OCI-LY3 (cell line): Measurements from ENCODE around the gene IQGAP2.

Source experiments
- H2AFZ ChIP-seq: fragments of 200-600, 300-600 bp; shearing (Covaris generic); 2 replicates; pipeline ENCODE4 v1.6.0; 2014; ENCODE audit warnings: antibody characterized with exemption, low read depth, low read length
- H3K27ac ChIP-seq: fragments of 200-600, 300-600 bp; sonication (generic); 2 replicates; pipeline ENCODE4 v1.5.1; 2014; ENCODE audit warnings: mild to moderate bottlenecking, low read length, moderate library complexity, mixed read lengths
- H3K27me3 ChIP-seq: fragments of 200-600, 300-600 bp; sonication (generic); 2 replicates; pipeline ENCODE4 v1.6.1; 2014; ENCODE audit warnings: low read depth, low read length, mixed read lengths
- H3K36me3 ChIP-seq: fragments of 200-600, 300-600 bp; sonication (generic); replicated peaks from 2 replicates; pipeline ENCODE3; 2014; ENCODE audit warnings: low read depth, low read length, mixed read lengths
- H3K4me1 ChIP-seq: fragments of 300-600, 200-600 bp; sonication (generic); 2 replicates; pipeline ENCODE4 v1.6.1; 2014; ENCODE audit warnings: low read length, mixed read lengths
- H3K4me2 ChIP-seq: fragments of 200-600, 300-600 bp; sonication (generic); 2 replicates; pipeline ENCODE4 v1.6.1; 2014; ENCODE audit warnings: low read length, mixed read lengths
- H3K4me3 ChIP-seq: fragments of 300-600, 200-600 bp; sonication (generic); 2 replicates; pipeline ENCODE4 v1.5.1; 2014; ENCODE audit warnings: antibody characterized with exemption, mild to moderate bottlenecking, low read length, moderate library complexity
- H3K79me2 ChIP-seq: fragments of 300-600, 200-600 bp; shearing (Covaris generic); 2 replicates; pipeline ENCODE4 v1.6.1; 2014; ENCODE audit warnings: mild to moderate bottlenecking, low read length, mixed read lengths
- H3K9ac ChIP-seq: fragments of 300-600, 200-600 bp; shearing (Covaris generic); 2 replicates; pipeline ENCODE4 v1.6.0; 2014; ENCODE audit warnings: mild to moderate bottlenecking, low read length, moderate library complexity
- H3K9me3 ChIP-seq: fragments of 200-600, 300-600 bp; shearing (Covaris generic); 2 replicates; pipeline ENCODE4 v1.6.1; 2014; ENCODE audit warnings: low read length, mixed read lengths; ENCODE audit not compliant: insufficient read depth
- H4K20me1 ChIP-seq: fragments of 200-600, 300-600 bp; sonication (generic); 2 replicates; pipeline ENCODE4 v1.6.1; 2016; ENCODE audit warnings: low read length, mixed read lengths; ENCODE audit not compliant: insufficient read depth
- EZH2phosphoT487 ChIP-seq: fragments of 200-600 bp; shearing (Covaris generic); IDR thresholded peaks from 2 replicates; pipeline ENCODE4 v1.6.1; 2018; ENCODE audit warnings: antibody characterized with exemption, mixed run types, low read depth
- TF ChIP-seq, protein P1 (sequence below): fragments of 200-600, 300-600 bp; sonication (generic); IDR thresholded peaks from 2 replicates; pipeline ENCODE4 v1.5.1; 2014; ENCODE audit warnings: antibody characterized with exemption, low read length, low read depth

The IQGAP2 gene

DNA sequence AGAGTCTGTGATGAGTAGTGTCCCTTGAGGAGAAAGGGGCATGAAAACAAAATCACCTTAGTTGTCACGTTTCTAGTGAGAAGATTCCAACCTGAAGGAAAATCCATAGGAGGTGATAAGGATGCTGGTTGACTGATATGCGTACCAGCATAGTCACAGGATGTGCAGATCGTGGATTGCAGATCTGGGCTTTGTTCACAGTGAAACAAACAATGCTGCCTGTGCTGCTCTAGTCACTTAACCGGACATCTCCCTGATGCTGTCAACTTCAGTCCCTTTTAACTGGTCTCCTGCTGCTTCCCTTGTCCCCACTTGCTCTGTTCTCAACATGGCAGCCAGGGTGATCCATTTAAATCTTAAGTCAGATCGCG is 89.7 kb downstream of the IQGAP2 start:
- H3K4me1 ChIP-seq: no peaks in the 10 kb centered on the region
- no peaks in the 10 kb centered on the region for H3K79me2 ChIP-seq
- no peak overlapping the region for H2AFZ ChIP-seq
- H3K4me3 ChIP-seq: no peak overlapping the region
- no peak overlapping the region for H3K9ac ChIP-seq
- H3K27ac ChIP-seq: no peak overlapping the region
- H3K4me2 ChIP-seq: no peak overlapping the region
- H3K36me3 ChIP-seq: no peaks in the 10 kb centered on the region
- no peaks in the 10 kb centered on the region for H3K9me3 ChIP-seq
- no peaks in the 10 kb centered on the region for H4K20me1 ChIP-seq
- H3K27me3 ChIP-seq: no peaks in the 10 kb centered on the region
- TF ChIP-seq, protein P1, sequence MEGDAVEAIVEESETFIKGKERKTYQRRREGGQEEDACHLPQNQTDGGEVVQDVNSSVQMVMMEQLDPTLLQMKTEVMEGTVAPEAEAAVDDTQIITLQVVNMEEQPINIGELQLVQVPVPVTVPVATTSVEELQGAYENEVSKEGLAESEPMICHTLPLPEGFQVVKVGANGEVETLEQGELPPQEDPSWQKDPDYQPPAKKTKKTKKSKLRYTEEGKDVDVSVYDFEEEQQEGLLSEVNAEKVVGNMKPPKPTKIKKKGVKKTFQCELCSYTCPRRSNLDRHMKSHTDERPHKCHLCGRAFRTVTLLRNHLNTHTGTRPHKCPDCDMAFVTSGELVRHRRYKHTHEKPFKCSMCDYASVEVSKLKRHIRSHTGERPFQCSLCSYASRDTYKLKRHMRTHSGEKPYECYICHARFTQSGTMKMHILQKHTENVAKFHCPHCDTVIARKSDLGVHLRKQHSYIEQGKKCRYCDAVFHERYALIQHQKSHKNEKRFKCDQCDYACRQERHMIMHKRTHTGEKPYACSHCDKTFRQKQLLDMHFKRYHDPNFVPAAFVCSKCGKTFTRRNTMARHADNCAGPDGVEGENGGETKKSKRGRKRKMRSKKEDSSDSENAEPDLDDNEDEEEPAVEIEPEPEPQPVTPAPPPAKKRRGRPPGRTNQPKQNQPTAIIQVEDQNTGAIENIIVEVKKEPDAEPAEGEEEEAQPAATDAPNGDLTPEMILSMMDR: no peak
- no peak for TF ChIP-seq EZH2phosphoT487

DNA sequence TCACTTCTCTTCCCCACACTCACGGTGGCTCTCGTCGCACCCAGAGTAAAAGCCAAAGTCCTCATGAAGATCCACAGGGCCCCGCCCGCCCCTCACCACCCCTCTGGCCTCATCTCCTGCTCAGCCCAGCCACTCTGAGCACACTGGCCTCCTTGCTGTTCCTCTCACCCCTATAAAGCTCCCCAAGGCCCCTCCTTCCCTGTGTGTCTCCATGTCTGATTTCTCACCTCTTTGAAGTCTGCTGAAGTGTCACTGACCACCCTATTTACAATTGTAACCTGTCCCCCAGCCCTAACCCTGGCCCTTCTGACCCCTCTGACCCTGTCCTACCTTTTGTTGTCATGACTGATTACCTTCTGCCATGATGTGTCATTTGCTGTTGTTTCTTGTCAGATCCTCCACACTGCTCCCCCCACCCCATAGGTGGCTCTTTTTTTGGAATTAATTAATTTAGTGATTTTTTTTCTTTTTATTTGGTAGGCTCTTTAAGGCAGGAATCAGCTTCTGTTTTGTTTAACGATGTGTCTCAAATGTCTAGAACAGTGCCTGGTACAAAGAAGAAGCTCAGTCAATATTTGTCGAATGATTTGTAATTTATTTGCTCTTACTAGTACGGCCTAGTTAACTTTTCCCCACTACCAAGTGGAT is 90.2 kb downstream of the IQGAP2 start:
- H3K27ac ChIP-seq: no peak overlapping the region
- no peaks in the 10 kb centered on the region for H4K20me1 ChIP-seq
- no peaks in the 10 kb centered on the region for H3K79me2 ChIP-seq
- TF ChIP-seq, protein P1: no peak
- no peaks in the 10 kb centered on the region for H3K4me1 ChIP-seq
- H3K4me3 ChIP-seq: no peak overlapping the region
- no peak overlapping the region for H3K4me2 ChIP-seq
- no peaks in the 10 kb centered on the region for H3K36me3 ChIP-seq
- no peaks in the 10 kb centered on the region for H3K9me3 ChIP-seq
- no peak overlapping the region for H2AFZ ChIP-seq
- H3K9ac ChIP-seq: no peak overlapping the region
- no peaks in the 10 kb centered on the region for H3K27me3 ChIP-seq

DNA sequence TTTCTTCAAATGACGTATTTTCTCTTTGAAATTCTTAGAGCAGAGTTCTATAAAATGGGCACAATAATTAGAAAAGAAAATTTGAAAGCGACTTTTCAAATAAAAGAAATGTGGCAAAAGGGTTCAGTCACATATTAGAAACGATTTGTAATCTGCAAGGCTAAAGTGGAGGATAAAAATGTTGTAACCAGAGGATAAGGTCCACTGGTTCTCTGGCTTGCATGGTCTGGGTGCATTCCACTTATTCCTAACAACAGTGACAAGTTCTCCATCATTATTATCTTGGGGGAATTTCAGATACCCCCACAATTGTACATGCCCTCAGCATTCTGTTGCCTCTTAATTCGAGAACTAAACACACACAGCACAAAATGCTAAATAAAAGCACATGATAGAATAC is 91.1 kb downstream of the IQGAP2 start:
- no peaks in the 10 kb centered on the region for H3K36me3 ChIP-seq
- no peak overlapping the region for H3K27ac ChIP-seq
- no peaks in the 10 kb centered on the region for H3K79me2 ChIP-seq
- no peaks in the 10 kb centered on the region for H4K20me1 ChIP-seq
- no peak overlapping the region for H3K4me3 ChIP-seq
- no peak overlapping the region for H3K9ac ChIP-seq
- H3K9me3 ChIP-seq: no peaks in the 10 kb centered on the region
- no peak overlapping the region for H2AFZ ChIP-seq
- no peak overlapping the region for H3K4me2 ChIP-seq
- TF ChIP-seq EZH2phosphoT487: no peak
- TF ChIP-seq, protein P1: no peak
- no peaks in the 10 kb centered on the region for H3K27me3 ChIP-seq
- H3K4me1 ChIP-seq: no peaks in the 10 kb centered on the region

DNA sequence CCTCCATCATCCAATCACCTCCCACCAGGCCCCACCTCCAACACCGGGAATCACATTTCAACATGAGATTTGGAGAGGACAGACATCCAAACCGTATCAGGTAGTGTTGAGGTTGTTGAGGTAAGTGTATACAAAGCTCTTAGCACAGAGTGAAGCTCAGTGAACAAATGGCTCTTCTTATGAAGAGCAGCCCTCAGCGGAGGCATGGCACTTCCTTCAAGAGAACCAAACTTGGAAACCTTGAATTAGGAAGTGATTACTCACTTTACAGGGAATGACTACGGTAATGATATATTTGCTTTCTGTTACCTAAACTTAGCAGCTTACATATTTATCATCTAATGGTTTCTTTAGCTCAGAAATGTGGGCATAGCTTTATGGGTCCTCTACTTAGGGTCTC is 92.8 kb downstream of the IQGAP2 start:
- Histone ChIP-seq H3K9ac (no peak overlapping the region), H3K79me2 (no peaks in the 10 kb centered on the region), H3K4me2 (no peak overlapping the region), H3K27ac (no peak overlapping the region), H3K27me3 (no peaks in the 10 kb centered on the region), H3K36me3 (no peaks in the 10 kb centered on the region), H3K4me1 (no peaks in the 10 kb centered on the region), H3K9me3 (no peaks in the 10 kb centered on the region), H2AFZ (no peak overlapping the region), H3K4me3 (no peak overlapping the region), H4K20me1 (no peaks in the 10 kb centered on the region)
- TF ChIP-seq EZH2phosphoT487: no peak
- TF ChIP-seq, protein P1: no peak
